Prostate gland (tissue), 2 donors: Measurements from ENCODE around the gene PAX8.
"Not testable (repeated sequence)": the region's sequence is repeated elsewhere in the genome, so short reads cannot be mapped to it uniquely, and the experiment has no call there.

Experiments
- CTCF ChIP-seq, 4 experiments: fragments of 200-600 bp in 2 of 4; fragments of 450-650 bp in 2 of 4; sonication (generic) in 2 of 4; IDR thresholded peaks; 1 replicate in 3 of 4; 2 replicates in 1 of 4; pipeline ENCODE4 v1.5.1; 2016 to 2019; ENCODE audit warnings: antibody characterized with exemption in 4 of 4, mild to moderate bottlenecking in 2 of 4, moderate library complexity in 2 of 4
- POLR2A ChIP-seq: fragments of 450-650 bp; IDR thresholded peaks from one replicate; pipeline ENCODE4 v1.6.1; 2016; ENCODE audit warnings: antibody characterized with exemption, mild to moderate bottlenecking
- POLR2AphosphoS5 ChIP-seq: sonication (generic); formaldehyde crosslinking; IDR thresholded peaks from one replicate; pipeline ENCODE4 v1.6.1; 2017; ENCODE audit warnings: antibody characterized with exemption

GRCh38 chr2:113314663-113315062 lies 35.9 kb upstream of the PAX8 start:
- not testable (repeated sequence) for TF ChIP-seq POLR2AphosphoS5; POLR2A; CTCF (IDR thresholded peaks at IDR 0.05)
